HEK293 (cell line): ENCODE measurements around the gene RBM27.

Experiments
- CTCF ChIP-seq: fragments of 450-650 bp; formaldehyde crosslinking; IDR thresholded peaks from 2 replicates; pipeline ENCODE4 v1.5.1; 2016; ENCODE audit warnings: missing biosample characterization, missing genetic modification characterization
- GLI2 ChIP-seq: fragments of 450-650 bp; formaldehyde crosslinking; IDR thresholded peaks from 2 replicates; pipeline ENCODE4; 2017; ENCODE audit warnings: missing biosample characterization, missing genetic modification characterization, low read depth, borderline replicate concordance
- REST ChIP-seq: fragments of 450-650 bp; formaldehyde crosslinking; IDR thresholded peaks from 2 replicates; pipeline ENCODE4 v1.5.1; 2016; ENCODE audit warnings: missing biosample characterization, missing genetic modification characterization
- ZNF214 ChIP-seq: fragments of 450-650 bp; formaldehyde crosslinking; IDR thresholded peaks from 2 replicates; pipeline ENCODE4 v1.5.1; 2017; ENCODE audit warnings: missing biosample characterization, mild to moderate bottlenecking, missing genetic modification characterization, borderline replicate concordance
- ZNF266 ChIP-seq: fragments of 450-650 bp; formaldehyde crosslinking; IDR thresholded peaks from 2 replicates; pipeline ENCODE4 v1.5.1; 2016; ENCODE audit warnings: missing biosample characterization, missing genetic modification characterization, low read depth
- ZNF292 ChIP-seq: fragments of 450-650 bp; formaldehyde crosslinking; IDR thresholded peaks from 2 replicates; pipeline ENCODE4 v1.5.1; 2016; ENCODE audit warnings: low read depth, missing biosample characterization, missing genetic modification characterization, borderline replicate concordance
- ZNF354C ChIP-seq: fragments of 450-650 bp; formaldehyde crosslinking; IDR thresholded peaks from 2 replicates; pipeline ENCODE4 v1.5.1; 2016; ENCODE audit warnings: missing biosample characterization, missing genetic modification characterization, low read depth, borderline replicate concordance
- ZNF37A ChIP-seq: fragments of 450-650 bp; IDR thresholded peaks from 2 replicates; pipeline ENCODE4 v1.5.1; 2018; ENCODE audit warnings: missing biosample characterization, missing genetic modification characterization
- ZNF394 ChIP-seq: fragments of 450-650 bp; formaldehyde crosslinking; IDR thresholded peaks from 2 replicates; pipeline ENCODE4 v1.5.1; 2016; ENCODE audit warnings: missing biosample characterization, missing genetic modification characterization, mild to moderate bottlenecking, moderate library complexity, borderline replicate concordance

DNA sequence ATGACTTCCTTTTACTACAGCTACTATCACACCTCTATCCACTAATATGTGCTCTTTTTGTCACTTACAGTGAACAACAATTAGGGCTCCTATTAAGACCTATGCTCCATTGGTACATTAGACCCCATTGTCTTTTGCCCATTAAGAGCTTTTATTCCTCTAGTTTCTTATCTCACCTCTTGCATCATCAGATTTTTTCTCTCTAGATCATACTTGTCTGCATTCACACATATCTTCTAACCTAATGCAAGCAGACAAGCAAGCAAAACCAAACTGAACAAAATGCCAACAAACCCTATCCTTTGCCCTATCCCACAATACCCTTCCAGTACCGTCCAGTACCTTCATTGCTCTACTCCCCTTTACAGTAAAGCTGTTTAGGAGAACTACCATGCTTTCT lies 10.1 kb upstream of the RBM27 start:
- no peak for TF ChIP-seq CTCF
- no peak for TF ChIP-seq ZNF266
- no peak for TF ChIP-seq ZNF394 (tag by site-specific recombination)
- TF ChIP-seq ZNF292 (tag by site-specific recombination) = no peak
- TF ChIP-seq ZNF354C = no peak
- TF ChIP-seq ZNF37A (tag by site-specific recombination) = no peak
- TF ChIP-seq REST = no peak
- TF ChIP-seq GLI2 (tag by site-specific recombination) = no peak
- no peak for TF ChIP-seq ZNF214 (tag by site-specific recombination)
